Hepatocyte (in vitro differentiated cells): ENCODE measurements around the gene NDRG2.

Experiments used
- EZH2 ChIP-seq: fragments of 200-600 bp; sonication (generic); IDR thresholded peaks from 2 replicates; pipeline ENCODE4 v1.6.1; 2016; ENCODE audit warnings: antibody characterized with exemption, mild to moderate bottlenecking, borderline replicate concordance
- EZH2phosphoT487 ChIP-seq: fragments of 200-600 bp; sonication (generic); IDR thresholded peaks from one replicate; pipeline ENCODE4 v1.6.1; 2018; ENCODE audit warnings: antibody characterized with exemption, mild to moderate bottlenecking, low read depth, moderate library complexity; ENCODE audit not compliant: unreplicated experiment, severe bottlenecking
- TF ChIP-seq, protein P1 (sequence below): fragments of 200-600 bp; sonication (generic); IDR thresholded peaks from 2 replicates; pipeline ENCODE4 v1.5.1; 2016; ENCODE audit warnings: antibody characterized with exemption, mild to moderate bottlenecking; ENCODE audit not compliant: poor library complexity

DNA sequence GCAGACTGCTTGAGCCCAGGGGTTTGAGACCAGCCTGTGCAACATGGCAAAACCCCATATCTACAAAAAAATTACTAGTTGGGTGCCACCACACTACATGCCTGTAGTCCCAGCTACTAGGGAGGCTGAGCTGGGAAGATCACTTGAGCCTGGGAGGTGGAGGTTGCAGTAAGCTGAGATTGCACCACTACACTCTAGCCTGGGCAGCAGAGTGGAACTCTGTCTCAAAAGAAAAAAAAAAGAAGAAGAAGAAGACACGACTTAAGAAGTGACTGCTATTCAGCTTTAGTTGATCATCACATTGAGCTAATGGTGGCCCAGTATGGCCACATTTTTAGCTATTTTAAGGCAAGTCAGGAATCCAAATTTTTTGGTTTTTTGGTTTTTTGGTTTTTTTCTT, 44.0 kb downstream of the NDRG2 start:
- TF ChIP-seq, protein P1, sequence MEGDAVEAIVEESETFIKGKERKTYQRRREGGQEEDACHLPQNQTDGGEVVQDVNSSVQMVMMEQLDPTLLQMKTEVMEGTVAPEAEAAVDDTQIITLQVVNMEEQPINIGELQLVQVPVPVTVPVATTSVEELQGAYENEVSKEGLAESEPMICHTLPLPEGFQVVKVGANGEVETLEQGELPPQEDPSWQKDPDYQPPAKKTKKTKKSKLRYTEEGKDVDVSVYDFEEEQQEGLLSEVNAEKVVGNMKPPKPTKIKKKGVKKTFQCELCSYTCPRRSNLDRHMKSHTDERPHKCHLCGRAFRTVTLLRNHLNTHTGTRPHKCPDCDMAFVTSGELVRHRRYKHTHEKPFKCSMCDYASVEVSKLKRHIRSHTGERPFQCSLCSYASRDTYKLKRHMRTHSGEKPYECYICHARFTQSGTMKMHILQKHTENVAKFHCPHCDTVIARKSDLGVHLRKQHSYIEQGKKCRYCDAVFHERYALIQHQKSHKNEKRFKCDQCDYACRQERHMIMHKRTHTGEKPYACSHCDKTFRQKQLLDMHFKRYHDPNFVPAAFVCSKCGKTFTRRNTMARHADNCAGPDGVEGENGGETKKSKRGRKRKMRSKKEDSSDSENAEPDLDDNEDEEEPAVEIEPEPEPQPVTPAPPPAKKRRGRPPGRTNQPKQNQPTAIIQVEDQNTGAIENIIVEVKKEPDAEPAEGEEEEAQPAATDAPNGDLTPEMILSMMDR = no peak
- TF ChIP-seq EZH2phosphoT487 (no peak), EZH2 (no peak)
